K562 (cell line): Measurements from ENCODE around the gene TFDP1. TPM values are rescaled to one million over a fixed set of nuclear protein-coding genes. Genes with fewer than 3 reads are reported as not detected.

Source experiments
- ATAC-seq: fragments of 200-7000 bp; cut with Tn5 transposase; 3 replicates; pipeline ENCODE4 v1.9.1; 2020; ENCODE audit warnings: moderate library complexity
- BruUV-seq: library from RNA; stranded (reverse); fragments of 400-500 nt; replicated peaks from 2 replicates; lab custom pipeline; 2021; lab: Mats Ljungman, UMichigan
- CTCF ChIA-PET: fragments of 300-600 bp; formaldehyde crosslinking; extraction: SDS; loops from one replicate; lab custom pipeline; 2021; ENCODE audit warnings: low intra/inter-chr PET ratio; lab: Yijun Ruan, JAX
- POLR2A ChIA-PET: fragments of 300-600, 350-650 bp; sonication (Branson Sonifier 250); formaldehyde crosslinking; extraction: SDS; loops from one replicate; lab custom pipeline; 2021; ENCODE audit warnings: antibody characterized with exemption, inconsistent platforms; lab: Yijun Ruan, JAX
- DNase-seq, 4 experiments: peaks; one replicate each; pipeline versions ENCODE4 v3.0.0 to v3.0.0-alpha.2; 2011 to 2018; ENCODE audit warnings: low spot score in 3 of 4, mixed read lengths in 3 of 4; ENCODE audit errors: extremely low read depth in 1 of 4
- FAIRE-seq: peaks from 2 replicates; lab custom pipeline; 2011; peaks lifted over from hg19 to GRCh38; lab: Jason Lieb, UNC
- H2AFZ ChIP-seq: 2 replicates; pipeline ENCODE4 v1.6.0; 2011; ENCODE audit warnings: low read depth, low read length, control low read depth, inconsistent platforms
- H3K27ac ChIP-seq: fragments of 200-600 bp; 3 replicates; pipeline ENCODE4 v1.8.0; 2011; ENCODE audit warnings: low read depth, mild to moderate bottlenecking, control low read depth, inconsistent platforms, low read length, moderate library complexity, mixed read lengths; ENCODE audit errors: extremely low read depth
- H3K27me3 ChIP-seq, 2 experiments: fragments of 300-600 bp in 1 of 2; 2 replicates in 1 of 2; 3 replicates in 1 of 2; pipeline versions ENCODE4 v1.6.0 to v1.8.0; 2011; ENCODE audit warnings: inconsistent platforms in 2 of 2, low read length in 2 of 2, mild to moderate bottlenecking in 1 of 2, mixed read lengths in 1 of 2, moderate library complexity in 1 of 2; ENCODE audit not compliant: control insufficient read depth in 2 of 2, insufficient read depth in 2 of 2
- H3K36me3 ChIP-seq: fragments of 300-600 bp; 3 replicates; pipeline ENCODE4 v1.8.0; 2011; ENCODE audit warnings: mild to moderate bottlenecking, low read length, inconsistent platforms; ENCODE audit not compliant: control insufficient read depth, insufficient read depth
- H3K4me1 ChIP-seq, 2 experiments: fragments of 200-600 bp in 1 of 2; replicated peaks in 1 of 2; 2 replicates in 1 of 2; 3 replicates in 1 of 2; pipeline versions ENCODE4 v1.5.1 to v1.8.0; 2011; ENCODE audit warnings: inconsistent platforms in 2 of 2, low read length in 2 of 2, mild to moderate bottlenecking in 1 of 2, mixed read lengths in 1 of 2, moderate library complexity in 1 of 2; ENCODE audit not compliant: control insufficient read depth in 2 of 2, insufficient read depth in 2 of 2
- H3K4me2 ChIP-seq: 2 replicates; pipeline ENCODE4 v1.6.1; 2011; ENCODE audit warnings: low read length, control low read depth, inconsistent platforms, mixed read lengths; ENCODE audit not compliant: insufficient read depth
- H3K4me3 ChIP-seq: fragments of 200-600 bp; sonication (generic), shearing (Covaris generic); 2 replicates; pipeline ENCODE4 v1.5.1; 2016; ENCODE audit warnings: control low read depth, inconsistent platforms
- H3K79me2 ChIP-seq: fragments of 200-600 bp; 3 replicates; pipeline ENCODE4 v1.8.0; 2011; ENCODE audit warnings: low read length, inconsistent platforms; ENCODE audit not compliant: control insufficient read depth, insufficient read depth
- H3K9ac ChIP-seq, 2 experiments: 2 replicates each; pipeline versions ENCODE4 v1.6.0 to v1.6.1; 2011; ENCODE audit warnings: low read depth in 2 of 2, low read length in 2 of 2, control low read depth in 1 of 2, inconsistent platforms in 1 of 2, mild to moderate bottlenecking in 1 of 2, mixed read lengths in 1 of 2; ENCODE audit not compliant: insufficient read depth in 1 of 2
- H3K9me1 ChIP-seq: one replicate; pipeline ENCODE4 v1.6.0; 2011; ENCODE audit warnings: inconsistent platforms, mild to moderate bottlenecking, low read length, moderate library complexity; ENCODE audit not compliant: control insufficient read depth, insufficient read depth
- H3K9me3 ChIP-seq: replicated peaks from 2 replicates; pipeline ENCODE4 v1.5.1; 2011; ENCODE audit warnings: low read depth, low read length, inconsistent platforms; ENCODE audit not compliant: control insufficient read depth, insufficient read depth
- H4K20me1 ChIP-seq: replicated peaks from 2 replicates; pipeline ENCODE4 v1.6.1; 2011; ENCODE audit warnings: low read length, inconsistent platforms, mixed read lengths; ENCODE audit not compliant: control insufficient read depth, insufficient read depth
- CCAR2 ChIP-seq: fragments of 200-400 bp; formaldehyde crosslinking; IDR thresholded peaks from 2 replicates; pipeline ENCODE4 v1.6.1; 2017; ENCODE audit warnings: mild to moderate bottlenecking, low read depth, low read length
- NR4A1 ChIP-seq, 2 experiments: fragments of 250-450 bp in 1 of 2; fragments of 450-650 bp in 1 of 2; sonication (Bioruptor Pico) in 1 of 2; IDR thresholded peaks; 2 replicates each; pipeline versions ENCODE4 v1.4.0 to v1.6.1; 2016 to 2020; ENCODE audit warnings: mild to moderate bottlenecking in 2 of 2, missing compliant biosample characterization in 1 of 2, missing genetic modification characterization in 1 of 2, moderate library complexity in 1 of 2
- RBM34 ChIP-seq: fragments of 200-400 bp; formaldehyde crosslinking; IDR thresholded peaks from 2 replicates; pipeline ENCODE4 v1.6.1; 2018; ENCODE audit warnings: low read length, borderline replicate concordance; ENCODE audit not compliant: insufficient read depth
- ZNF184 ChIP-seq: sonication (generic); formaldehyde crosslinking; IDR thresholded peaks from 2 replicates; pipeline ENCODE4 v1.5.0; 2020; ENCODE audit warnings: missing genetic modification reagents
- ZNF668 ChIP-seq: fragments of 250-450 bp; sonication (Bioruptor Pico); IDR thresholded peaks from 2 replicates; pipeline ENCODE4 v1.8.0; 2022; ENCODE audit warnings: mild to moderate bottlenecking, inconsistent platforms
- WGBS: fragments of 100-300 bp; shearing (Covaris generic); methylation state at CpG from one replicate; pipeline ENCODE4 v1.1.6; 2016; ENCODE audit warnings: low coverage, mixed read lengths; ENCODE audit not compliant: insufficient coverage; ENCODE audit errors: missing lambda C conversion rate; 5-methylcytosine and 5-hydroxymethylcytosine counted together
- in situ Hi-C: fragments of 300-500 bp; cut with MboI; formaldehyde crosslinking; loops from 4 replicates; pipeline ENCODE4 v1.15.0; 2018; ENCODE audit warnings: inconsistent platforms, mixed read lengths
- intact Hi-C: fragments of 100-400 bp; cut with micrococcal nuclease; formaldehyde crosslinking; loops from 2 replicates; pipeline ENCODE4 v1.14.2; 2022
- polyA plus RNA-seq, 8 experiments: library from polyadenylated mRNA; depleted of rRNA in 4 of 8; stranded (reverse) in 5 of 8; unstranded in 3 of 8; fragments of >200 nt; fragmentation: Nextera tagmentation in 2 of 8; fragmentation: Illumina TruSeq in 1 of 8; extraction: Ambion mirVana in 2 of 8; extraction: Trizol in 1 of 8; gene quantifications; 2 replicates each; pipeline versions ENCODE4 v1.2.1 to v1.2.3, GENCODE V29; 2011 to 2014; ENCODE audit warnings: inconsistent platforms in 1 of 8, missing spikeins in 1 of 8
- total RNA-seq, 7 experiments: library from RNA; depleted of rRNA in 6 of 7; stranded (reverse); fragments of >200 nt in 6 of 7; fragmentation: Illumina TruSeq in 2 of 7; extraction: Trizol in 2 of 7; gene quantifications; 2 replicates each; pipeline versions ENCODE4 v1.2.1 to v1.2.3, GENCODE V29; 2011 to 2021; ENCODE audit warnings: low replicate concordance in 1 of 7

TFDP1 gene
- total and polyA plus RNA-seq, 9 of the 15 experiments (the other 6 are each of a cell fraction or from before 2014, with no cell fraction given) = 33.8 to 145 (median 69.1) TPM

- H3K27ac ChIP-seq = no peak overlapping the region
- no peak for ATAC-seq
- H3K36me3 ChIP-seq = peaks cover 16% of the 10 kb centered on the region; the same call in 1 of the 3 replicates
- DNase-seq = no peak
- no peak overlapping the region for H3K9ac ChIP-seq
- peaks cover 0 to 10% of the 10 kb centered on the region in 2 experiments; a peak in 3 of 5 replicates for H3K4me1 ChIP-seq
- peaks cover 15% of the 10 kb centered on the region; the same call in 2 of the 3 replicates for H3K79me2 ChIP-seq
- no peak for FAIRE-seq
- H4K20me1 ChIP-seq = no peaks in the 10 kb centered on the region
- WGBS = 81% methylated on average over 10 of the region's 10 CpGs
- H3K9me1 ChIP-seq = no peaks in the 10 kb centered on the region
- no peaks in the 10 kb centered on the region; the same call in 1 of the 2 replicates for H3K9me3 ChIP-seq
- in situ Hi-C loops (no loop called here), intact Hi-C loops (no loop called here)
- ChIA-PET CTCF (no interaction called here), POLR2A (no interaction called here)
- no TSS peak for BruUV-seq
- no peak overlapping the region for H3K4me3 ChIP-seq
- H3K4me2 ChIP-seq = no peak overlapping the region
- no peaks in the 10 kb centered on the region for H3K27me3 ChIP-seq
- H2AFZ ChIP-seq = no peak overlapping the region
- TF ChIP-seq RBM34 = no peak
- no peak for TF ChIP-seq ZNF668
- no peak for TF ChIP-seq ZNF184 (CRISPR knock-in tag)
- TF ChIP-seq NR4A1 (CRISPR knock-in tag; IDR thresholded peaks at IDR 0.05) = no peak
- no peak for TF ChIP-seq NR4A1 (tag; IDR thresholded peaks at IDR 0.05)
- no peak for TF ChIP-seq CCAR2
Measured at GRCh38 chr13:113540523-113540922, 44.0 kb upstream of the TFDP1 start.
